Retina (tissue), 1 donor: ENCODE measurements around the gene STRIP2.
"Not testable (repeated sequence)": the region's sequence is repeated elsewhere in the genome, so short reads cannot be mapped to it uniquely, and the experiment has no call there.

Source experiments
- DNase-seq: peaks from one replicate; pipeline ENCODE4 v3.0.0-alpha.2; 2016

STRIP2 gene

DNA sequence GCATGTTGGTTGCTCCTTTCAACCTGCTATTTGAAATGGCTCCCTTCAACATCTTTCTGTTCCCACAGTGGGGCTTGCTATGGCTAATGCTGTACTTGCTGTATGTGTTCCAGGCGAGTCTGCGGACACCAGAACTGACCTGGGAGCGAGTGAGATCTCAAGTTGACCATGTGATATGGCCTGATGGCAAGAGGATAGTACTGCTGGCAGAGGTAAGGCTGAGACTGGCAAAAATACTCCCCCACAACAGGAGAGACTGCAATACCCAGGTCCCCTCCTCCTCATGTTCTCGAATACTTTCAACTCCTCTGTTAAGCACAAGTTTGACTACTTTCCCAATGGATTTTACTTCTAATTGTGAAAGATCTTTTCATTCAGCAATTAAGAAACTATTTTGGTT, 11.5 kb upstream of the STRIP2 start:
- no peak for DNase-seq

DNA sequence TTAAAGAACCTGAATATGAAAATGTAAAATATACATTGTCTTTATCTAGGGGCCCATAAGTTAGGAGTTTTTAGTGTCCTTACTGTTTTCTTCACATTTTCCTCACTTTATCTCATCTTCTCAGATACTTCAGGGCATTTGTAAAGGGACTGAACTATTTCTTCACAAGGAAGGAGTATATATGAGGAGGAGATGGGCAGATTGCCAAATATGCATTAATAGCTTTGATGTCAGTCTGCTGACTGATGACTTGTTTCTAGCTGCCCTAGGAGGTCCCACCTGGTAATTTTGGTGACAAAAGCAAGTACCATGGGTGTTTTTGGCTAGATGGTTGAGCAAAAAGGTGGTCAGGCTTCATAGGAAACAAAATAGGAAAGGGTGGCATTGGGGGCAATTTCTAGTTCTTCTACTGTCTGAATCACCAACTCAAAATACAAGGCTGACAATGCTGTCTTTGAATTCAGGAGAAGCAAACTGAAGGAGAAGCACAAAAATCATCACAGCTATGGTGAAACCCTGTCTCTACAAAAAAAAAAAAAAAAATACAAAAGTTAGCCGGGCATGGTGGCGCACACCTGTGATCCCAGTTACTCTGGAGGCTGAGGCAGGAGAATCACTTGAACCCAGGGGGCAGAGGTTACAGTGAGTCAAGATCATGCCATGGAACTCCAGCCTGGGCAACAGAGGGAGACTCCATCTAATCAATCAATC, 10.4 kb upstream of the STRIP2 start:
- DNase-seq: no peak

DNA sequence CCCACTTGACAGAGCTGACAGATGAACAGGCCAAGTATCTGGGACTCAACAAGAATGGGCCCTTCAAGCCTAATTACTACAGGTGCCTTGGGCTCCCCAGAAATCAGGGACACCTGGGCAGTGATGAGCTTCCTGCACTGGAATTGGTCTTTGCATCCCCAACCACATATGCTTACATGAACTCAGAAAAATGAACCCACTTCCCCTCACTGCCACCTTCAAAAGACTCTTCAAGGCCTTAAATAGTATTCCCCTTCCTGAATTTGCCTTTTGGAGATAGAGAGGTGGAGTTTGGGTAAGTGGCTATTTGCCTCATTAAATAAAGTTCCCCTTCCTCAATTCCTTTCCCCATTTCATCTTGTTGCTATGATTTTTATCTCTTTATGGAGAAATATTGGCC, 7.8 kb upstream of the STRIP2 start:
- no peak for DNase-seq

DNA sequence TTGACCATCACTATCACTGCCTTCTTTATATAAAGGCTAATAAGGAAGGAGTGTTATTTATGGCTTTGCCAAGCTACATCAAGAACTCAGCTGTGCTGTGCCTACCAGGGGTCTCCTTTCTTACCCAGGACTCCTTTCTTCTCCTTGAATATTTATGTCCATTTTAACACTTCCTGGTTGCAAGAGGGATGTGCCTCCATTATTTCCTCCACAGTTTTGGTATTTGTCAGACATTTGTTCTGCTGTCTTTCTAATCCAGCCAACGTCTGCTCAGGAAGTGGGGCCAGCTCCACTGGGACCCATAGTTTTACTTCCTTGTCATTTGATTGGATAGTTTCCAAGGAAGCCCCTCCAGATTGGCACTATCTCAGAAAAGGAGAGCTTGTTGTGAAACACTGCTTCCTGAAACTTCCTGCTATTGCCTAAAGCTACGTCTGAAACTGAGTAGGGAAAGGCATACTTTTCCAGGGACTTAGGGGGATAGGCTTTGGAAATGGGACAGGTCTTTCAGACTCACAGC, 6.6 kb upstream of the STRIP2 start:
- DNase-seq: no peak

DNA sequence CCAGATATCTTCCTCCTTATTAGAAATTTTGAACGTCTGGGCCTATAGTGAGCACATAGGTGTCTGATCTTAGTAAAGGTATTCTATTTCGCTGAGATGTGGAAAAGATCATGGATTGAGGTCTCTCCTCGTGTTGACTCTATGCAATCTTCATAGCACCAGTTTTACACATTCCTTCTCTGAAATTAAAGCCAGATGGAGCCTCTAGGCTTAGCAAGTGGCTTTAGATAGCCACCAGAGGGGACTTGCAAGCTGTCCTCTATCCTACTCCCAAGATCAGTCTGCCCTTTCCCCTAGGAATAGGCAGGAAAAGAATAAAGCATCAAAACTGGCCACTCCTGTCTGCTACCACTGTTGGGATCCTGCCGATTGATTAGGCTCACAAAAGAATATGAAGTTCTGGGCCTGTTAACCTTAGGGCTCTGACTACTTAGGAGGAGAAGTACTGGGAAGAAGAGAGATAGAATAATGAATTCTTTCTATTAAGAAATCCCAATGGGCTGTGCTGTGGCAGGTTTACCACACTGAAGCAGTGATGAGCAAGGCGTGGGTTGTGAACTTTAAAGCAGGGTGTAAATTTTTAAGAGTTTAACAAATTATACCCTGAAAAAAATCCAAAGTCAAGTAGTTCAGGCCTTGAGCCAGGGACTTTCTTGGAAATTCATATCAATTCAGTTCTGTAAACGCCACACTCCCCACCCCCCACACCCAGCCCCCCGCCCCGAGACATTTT, 2.2 kb upstream of the STRIP2 start:
- no peak for DNase-seq

DNA sequence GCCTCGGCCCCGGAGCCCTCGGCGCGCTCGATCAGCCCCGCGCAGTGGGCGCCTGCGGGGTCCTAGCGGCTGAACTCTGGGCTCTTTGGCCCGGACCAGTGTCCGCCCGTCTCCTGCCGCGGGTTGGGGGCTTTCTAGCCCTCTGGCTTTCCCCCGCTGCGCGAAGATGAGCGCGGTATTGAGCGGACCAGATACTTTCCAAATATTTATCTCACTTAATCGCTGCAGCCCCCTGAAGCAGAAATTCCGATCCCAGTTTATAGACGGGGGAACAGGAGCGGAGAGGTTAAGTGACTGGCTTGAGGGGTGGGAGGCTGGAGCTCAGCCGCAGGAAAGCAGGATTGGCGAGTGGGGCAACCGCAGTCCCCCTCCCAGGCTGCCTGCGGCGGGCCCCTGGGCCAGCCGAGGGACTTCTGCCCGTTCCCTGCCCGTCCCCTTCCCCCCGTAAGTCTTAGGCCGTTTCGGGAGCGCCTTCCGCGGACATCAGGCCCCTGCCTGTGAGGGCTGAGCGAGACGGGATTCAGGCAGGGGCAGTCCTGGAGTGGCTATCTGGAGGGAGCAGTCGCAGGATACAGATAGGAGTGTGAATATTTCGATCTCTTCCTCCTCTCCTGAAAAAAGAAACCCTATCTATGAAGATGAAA, 565 bp downstream of the STRIP2 start:
- no peak for DNase-seq

DNA sequence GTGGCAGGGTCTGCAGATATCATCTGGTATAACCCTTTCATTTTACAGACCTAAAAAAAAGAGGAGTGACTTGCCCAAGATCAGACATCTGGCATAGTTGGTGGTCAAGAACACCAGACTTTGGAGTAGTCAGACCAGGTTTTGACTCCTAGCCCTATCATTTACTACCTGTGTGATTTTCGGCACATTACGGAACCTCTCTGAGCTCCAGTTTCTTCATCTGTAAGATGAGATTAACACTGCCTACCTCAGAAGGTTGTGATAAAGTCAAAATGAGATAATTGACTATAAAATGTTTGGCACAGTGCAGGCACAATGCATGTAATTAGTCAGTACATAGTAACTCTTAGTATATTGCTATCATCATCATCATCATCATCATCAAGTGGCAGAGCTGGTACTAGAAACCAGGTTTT, 1.2 kb downstream of the STRIP2 start:
- DNase-seq: no peak

DNA sequence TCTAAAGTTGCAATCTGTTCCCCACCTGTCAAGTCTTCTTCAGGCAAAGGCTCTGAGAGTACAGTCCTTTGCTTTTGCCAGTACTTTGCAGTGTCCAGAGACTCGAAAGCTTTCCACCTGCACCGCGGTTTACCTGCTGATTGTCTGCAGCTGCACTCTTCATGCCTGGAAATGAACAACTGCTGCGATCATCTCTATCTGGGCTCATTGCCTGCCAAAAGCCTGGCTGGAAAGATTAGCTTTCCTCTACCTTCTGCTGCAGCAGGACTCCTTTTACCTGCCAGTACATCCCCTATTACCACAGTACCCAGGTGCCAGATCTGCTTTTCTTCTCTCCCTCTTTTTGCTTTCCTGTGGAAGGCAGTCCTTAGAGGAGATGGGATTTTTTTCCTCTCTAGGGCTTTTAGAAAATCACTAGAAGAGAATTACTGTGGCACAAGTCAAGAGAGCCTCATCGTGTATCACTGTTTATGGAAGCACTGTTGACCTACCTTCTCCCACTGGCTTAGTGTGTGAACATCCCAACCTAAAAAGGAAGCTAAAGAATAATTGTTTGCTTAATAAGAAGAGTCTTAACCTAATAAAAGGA, 2.2 kb downstream of the STRIP2 start:
- no peak for DNase-seq

DNA sequence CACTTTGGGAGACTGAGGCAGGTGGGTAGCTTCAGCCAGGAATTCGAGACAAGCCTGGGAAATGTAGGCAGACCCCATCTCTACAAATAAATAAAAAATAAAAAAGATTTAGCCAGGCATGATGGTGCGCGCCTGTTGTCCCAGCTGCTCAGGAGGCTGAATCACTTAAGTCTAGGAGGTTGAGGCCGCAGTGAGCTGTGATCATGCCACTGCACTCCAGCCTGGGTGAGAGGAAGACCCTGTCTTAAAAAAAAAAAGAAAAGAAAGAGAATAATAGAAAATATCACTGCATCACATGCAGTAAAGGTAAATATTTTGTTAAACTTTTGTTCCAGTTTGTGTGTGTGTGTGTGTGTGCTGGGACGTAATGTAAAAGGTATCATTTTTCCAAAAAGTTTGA, 3.0 kb downstream of the STRIP2 start:
- DNase-seq: no peak

DNA sequence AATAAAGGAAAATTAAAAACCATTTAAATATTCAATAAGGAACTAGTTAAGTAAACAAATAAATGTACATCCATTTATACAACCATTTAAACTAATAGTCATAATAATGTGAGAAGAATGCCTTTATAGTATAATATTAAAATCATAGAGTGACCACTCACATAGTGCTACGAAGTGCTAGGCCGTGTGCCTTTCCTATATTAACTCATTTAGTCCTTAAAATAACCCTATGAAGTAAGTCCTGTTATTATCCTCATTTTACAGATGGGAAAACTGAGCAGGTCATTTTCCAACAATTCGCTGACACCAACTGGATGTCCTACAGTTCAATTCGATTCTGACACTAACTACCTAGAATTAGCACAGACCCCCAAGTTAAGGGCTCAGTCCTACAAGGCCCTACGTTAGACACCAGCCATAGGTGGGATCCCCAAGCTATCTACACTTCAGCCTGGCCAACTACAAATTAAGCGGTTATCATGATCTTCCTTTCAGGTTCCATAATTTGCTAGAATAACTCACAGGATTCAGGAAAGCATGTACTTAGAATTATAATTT, 4.1 kb downstream of the STRIP2 start:
- no peak for DNase-seq

DNA sequence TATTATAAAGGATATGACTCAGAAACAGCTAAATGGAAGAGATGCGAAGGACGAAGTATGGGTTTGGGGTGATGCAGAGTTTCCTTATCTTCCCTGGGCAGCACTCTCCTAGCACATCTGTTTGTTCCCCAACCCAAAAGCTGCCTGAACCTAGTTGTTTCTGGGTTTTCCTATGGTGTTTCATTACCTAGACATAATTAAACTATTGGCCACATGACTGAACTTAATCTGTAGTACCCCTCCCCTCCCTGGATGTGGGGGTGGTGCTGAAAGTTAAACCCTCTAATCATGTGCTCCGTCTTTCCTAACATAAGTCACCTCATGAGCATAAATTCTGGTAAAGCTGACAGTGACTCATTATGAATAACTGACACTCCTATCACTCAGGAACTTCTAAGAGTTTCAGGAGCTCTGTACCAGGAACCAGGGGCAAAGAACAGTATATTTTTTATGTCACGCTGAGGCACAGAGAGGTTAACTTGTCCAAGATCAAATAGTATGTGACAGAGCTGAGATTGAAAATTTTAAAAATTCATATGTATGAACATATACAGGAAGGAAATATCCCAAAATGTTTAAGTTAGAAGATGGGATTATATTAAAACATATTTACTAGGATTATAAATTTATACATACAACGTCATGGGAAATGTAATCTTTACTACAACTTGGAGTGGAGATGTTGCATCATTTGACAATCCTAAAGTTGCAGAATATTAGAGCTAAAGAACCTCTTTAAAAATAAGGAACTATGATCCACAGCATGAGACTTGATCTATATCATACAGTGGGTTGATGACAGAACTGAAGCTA, 4.8 kb downstream of the STRIP2 start:
- DNase-seq: no peak

DNA sequence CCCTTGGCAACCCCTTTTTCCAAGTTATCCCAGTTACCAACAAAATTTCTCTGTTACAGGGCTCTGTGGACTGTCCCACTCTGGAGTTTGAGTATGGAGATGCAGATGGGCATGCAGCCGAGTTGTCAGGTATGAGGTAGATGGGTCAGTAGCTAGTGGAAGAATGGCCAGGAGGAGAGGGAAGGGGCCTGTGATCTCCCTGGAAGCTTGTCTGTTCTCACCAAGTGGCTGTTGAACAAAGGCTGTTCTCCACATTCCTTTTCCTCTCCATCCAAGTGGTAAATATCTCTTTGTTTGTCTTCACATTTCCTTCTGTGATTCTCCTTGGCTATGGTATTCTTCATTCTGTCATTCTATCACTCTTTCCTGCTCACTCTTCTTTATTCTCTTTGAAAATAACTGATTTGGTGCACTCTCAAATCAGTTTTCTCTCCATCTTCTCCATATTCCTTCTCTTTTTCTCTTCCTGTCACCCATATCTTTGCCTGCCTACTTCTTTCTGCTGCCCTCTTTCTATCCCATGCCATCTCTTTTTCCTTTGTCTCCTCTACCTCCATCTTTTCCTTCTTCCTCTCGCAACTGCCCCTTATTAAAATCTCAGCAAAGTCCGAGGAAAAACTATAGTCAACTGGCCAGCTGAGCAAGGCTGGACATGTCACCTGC, 5.9 kb downstream of the STRIP2 start:
- no peak for DNase-seq

DNA sequence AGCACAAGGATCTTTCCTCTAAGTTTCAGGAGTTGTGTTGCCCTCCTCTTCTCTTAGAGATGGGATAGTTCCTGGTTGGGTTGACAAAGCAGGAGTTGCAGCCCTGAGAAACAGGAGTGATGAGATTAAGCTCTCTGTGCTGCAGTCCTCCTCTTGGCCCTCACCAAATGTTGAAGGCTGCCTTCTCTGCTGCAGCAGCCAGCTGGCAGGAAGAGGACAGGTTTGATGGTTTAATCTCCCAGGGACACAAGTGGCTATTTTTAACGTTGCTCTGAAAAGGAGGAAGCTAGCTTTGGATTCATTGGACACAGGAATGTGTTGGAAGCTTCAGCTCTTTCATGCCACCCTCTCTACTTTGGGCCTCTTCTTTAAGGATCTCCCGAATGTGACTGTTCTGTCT, 9.4 kb downstream of the STRIP2 start:
- DNase-seq: no peak

DNA sequence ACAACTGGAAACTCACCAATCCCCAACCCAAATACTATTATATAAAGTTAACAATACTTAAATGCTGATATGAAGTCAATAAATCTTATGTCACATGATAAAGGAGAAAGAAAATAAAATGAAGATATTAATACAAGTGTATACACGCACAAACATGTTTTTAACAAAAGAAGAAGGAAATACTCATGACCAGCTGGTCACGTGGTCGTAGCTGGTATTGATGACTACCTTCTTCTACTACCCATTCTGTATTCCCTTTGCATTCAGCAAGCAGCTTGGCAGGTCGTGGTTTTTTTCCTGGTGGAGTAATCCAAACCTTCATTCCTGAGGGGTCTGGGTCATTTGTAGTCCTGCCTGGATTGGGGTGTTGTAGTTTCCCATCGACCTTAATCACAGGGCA, 10.5 kb downstream of the STRIP2 start:
- DNase-seq: not testable (repeated sequence)

DNA sequence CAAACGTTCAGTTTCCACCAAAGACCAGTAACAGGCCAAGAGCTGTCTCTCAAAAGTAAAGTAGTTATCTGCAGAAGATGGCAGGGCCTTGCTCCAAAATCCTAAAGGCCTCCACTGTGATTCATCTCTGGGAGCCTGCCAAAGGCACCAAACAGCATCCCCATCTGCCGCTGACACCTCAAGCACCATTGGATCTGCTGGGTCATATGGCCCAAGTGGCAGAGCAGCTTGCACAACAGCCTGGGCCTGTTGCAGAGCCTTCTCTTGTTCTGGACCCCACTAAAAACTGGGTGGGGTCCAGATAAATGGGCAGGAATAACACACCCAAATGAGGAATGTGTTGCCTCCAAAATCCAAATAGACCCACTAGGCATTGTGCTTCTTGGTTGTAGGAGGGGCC, 12.7 kb downstream of the STRIP2 start:
- DNase-seq: not testable (repeated sequence)

DNA sequence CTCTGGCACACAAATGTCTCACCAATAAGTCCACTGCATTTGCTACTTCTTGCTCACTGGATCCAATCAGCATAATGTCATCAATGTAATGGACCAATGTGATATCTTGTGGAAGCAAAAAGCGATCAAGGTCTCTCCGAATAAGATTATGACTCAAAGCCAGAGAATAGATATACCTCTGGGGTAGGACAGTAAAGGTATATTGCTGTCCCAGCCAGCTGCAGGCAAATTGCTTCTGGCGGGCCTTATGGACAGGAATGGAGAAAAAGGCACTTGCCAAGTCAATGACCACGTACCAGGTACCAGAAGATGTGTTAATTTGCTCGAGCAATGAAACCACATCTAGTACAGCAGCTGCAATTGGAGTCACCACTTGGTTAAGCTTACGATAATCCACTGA, 13.2 kb downstream of the STRIP2 start:
- not testable (repeated sequence) for DNase-seq

DNA sequence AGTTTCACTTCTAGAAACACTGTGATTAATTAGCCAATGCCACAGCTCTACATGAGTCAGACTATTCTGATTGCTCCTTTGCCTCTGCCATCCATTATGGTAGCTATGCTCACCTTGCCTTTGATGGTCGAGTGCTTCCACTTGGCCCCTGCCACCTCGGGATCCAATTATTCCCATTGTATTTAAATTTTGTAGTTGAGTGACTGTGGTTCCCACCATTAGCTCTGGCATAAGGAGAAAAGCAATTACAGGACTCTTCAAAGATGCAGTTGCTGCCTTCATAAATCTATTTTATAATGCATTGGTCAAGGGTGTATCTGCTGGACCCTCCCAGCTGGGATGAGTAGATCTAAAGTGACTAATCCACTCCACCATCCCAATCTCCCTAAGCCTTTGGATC, 14.4 kb downstream of the STRIP2 start:
- not testable (repeated sequence) for DNase-seq

DNA sequence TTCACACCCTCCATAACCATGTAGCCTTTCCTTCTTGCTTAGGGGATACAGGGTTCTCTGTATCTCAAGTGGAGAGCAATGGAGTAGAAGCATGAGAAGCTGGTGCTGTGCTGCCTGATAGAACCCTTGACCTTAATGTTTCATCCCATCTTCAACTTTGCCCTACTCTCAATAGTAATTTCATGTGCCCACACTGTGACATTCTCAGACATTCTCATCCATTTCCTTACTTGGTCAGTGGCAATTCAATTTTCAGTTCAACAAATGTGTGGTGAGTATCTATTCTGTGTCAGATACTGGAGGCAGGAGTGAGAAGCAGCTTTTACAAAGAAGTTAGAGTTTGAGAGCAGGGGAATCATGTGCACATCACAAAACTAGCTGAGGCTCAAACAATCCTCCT, 16.1 kb downstream of the STRIP2 start:
- no peak for DNase-seq

DNA sequence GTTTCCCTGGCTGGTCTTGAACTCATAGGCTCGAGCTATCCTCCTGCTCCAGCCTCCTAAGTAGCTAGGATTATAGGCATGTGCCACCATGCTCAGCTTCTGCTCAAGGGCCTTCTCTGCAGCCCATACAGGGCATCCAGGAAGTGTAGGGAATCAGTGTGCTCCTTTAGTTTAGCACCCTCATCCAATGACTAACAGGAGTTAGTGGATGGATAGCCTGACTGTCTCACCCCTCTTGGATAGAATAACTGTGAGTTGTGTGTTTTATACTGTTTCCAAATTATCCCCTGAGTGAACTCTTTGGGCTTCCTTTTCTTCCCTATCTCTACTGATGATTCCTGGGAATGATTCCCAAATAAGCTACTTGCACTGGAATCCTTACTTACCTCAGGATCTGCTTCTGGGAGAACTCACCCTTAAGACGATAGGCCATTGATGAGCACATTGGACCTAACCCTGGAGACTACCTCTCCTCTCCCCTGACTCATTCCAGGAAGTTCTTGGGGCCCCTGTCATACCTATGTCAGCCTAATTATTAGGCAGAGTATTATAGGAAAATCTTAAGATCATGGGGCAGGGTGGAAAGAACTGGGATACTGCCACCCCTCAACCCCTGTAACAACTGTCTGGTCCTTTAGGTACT, 18.5 kb downstream of the STRIP2 start:
- DNase-seq: no peak

DNA sequence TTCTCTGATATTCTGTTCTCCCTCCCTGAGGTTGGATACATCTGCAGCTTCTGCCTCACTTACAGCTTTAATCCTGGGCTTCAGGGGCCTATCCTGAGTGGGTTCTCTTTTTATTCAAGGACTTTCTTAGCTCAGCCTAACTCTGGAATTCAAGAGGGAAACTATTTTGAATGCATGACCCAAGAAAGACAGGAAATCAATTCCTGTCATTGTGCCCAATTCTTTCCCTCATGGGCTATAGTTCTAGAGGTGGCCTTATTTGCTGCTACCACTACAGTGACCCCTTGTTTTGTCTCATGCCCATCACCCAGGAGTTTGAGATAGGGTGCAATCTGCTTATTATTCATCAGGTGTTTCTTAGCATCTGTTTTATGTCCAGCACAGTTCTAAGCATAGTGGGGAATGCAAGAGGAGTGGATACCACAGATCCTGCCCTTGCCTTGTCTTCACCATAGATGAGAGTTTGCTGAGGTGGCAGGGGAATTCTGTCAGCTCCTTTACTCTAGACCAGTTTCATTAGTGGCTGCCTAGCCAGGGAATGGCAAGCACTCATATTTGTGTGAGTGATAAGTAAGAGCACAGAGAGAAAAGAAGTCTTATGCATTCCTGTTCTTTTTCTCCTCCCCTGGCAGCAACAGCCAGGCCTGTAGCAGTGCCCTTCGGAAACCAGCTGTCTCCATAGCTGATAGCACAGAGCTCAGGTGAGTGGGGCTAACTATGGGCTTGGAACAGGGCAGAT, 19.4 kb downstream of the STRIP2 start:
- DNase-seq: no peak

DNA sequence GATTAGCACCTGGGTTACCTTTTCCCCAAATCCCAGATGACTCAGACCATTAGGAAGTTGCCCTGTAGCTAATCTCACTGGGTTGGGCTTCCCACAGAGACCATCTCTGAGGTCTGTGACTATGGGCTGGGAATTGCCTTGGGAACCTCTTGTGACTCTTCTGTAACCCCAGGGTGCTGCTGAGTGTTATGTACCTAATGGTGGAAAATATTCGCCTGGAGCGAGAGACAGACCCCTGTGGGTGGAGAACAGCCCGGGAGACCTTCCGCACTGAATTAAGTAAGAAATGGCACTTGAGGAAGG, 20.0 kb downstream of the STRIP2 start:
- no peak for DNase-seq
